MV-4-11 (cell line): Measurements from ENCODE around the gene TNRC6A.
"Not testable (repeated sequence)": the region's sequence is repeated elsewhere in the genome, so short reads cannot be mapped to it uniquely, and the experiment has no call there.

Experiments used
- DNase-seq: peaks from one replicate; lab custom pipeline; 2025; lab: John Stamatoyannopoulos, UW

Gene TNRC6A

GRCh38 chr16:24815021-24815420 is 85.6 kb downstream of the TNRC6A start:
- DNase-seq: no peak

GRCh38 chr16:24816688-24817087 is 87.2 kb downstream of the TNRC6A start:
- no peak for DNase-seq

- DNase-seq: no peak
Measured at GRCh38 chr16:24819462-24820040, 90.1 kb downstream of the TNRC6A start.

DNA sequence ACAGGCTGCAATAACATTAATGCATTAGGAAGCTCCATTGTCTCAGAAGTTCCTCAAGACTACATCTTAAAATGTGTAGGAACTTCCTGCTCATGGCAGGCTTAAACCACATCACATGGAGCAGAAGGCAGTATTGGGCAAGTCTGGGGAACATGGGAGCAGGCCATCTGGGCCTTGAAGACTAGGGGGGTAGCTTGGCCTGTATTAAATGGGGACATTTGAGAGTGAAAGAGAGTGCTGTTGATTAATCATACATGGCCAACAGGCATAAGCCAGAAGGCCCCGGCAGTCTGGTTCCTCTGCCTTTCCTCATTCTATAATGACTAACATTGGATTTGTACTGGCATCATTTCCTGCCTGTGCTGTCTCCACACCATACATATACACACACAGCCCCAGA is 91.1 kb downstream of the TNRC6A start:
- DNase-seq: peak; percentile 60

DNA sequence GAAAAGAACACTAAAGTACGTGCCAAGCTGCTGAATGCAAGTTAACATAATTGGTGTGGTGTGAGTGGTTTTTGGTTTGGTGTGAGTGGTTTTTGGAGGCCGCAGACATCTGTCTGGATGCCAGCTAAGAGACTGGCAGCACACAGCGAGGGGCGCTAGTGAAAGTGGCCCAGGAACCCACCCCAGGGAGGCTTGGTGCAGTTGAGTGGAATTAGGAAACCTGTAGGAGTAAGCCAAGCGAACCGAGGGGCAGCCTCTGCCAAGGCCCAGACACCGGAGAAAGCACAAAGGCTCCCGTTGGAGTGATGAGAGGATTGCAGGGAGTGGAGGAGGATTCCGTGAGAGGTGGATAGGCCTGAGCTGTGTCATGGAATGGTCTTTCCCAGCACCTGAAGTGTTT is 91.7 kb downstream of the TNRC6A start:
- no peak for DNase-seq

- DNase-seq: no peak
Measured at GRCh38 chr16:24822542-24822941, 93.1 kb downstream of the TNRC6A start.

- DNase-seq: no peak
Measured at GRCh38 chr16:24822974-24823373, 93.5 kb downstream of the TNRC6A start.

DNA sequence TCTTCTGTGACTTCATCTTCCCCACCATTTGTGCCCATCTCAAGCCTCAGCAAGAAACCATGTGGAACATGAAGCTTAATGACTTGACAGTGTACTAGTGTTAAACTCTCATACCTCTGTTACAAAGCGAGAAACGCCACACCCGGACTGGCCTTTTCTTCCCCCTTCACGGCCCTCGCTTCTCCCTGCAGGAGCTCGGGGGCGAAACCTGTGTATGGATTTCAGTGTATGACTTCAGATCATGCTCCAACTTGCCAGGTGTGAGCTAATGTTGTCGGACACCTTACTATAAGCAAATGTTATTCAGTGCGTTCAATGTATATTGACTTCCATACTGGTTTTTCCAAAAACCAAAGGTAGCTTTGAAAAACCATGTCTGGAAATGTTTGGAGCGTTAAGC is 96.2 kb downstream of the TNRC6A start:
- DNase-seq: no peak

- DNase-seq: no peak
Measured at GRCh38 chr16:24826096-24826690, 96.7 kb downstream of the TNRC6A start.

GRCh38 chr16:24826817-24827566 is 97.5 kb downstream of the TNRC6A start:
- no peak for DNase-seq

GRCh38 chr16:24829153-24829552 is 99.7 kb downstream of the TNRC6A start:
- DNase-seq: no peak

DNA sequence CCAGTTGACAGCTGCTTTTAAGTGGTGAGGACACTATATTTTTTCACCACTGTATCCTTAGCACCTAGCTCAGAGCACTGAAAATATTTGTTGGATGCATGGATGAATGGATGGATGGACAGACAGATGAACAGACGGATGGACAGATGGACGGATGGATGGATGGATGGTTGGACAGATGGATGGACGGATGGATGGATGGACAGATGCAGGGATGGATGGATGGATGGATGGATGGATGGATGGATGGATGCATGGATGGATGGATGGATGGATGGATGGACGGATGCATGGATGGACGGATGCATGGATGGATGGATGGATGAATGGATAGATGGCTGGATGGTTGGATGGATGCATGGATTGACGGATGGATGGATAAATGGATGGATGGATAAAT is 103.9 kb downstream of the TNRC6A start:
- DNase-seq: no peak

GRCh38 chr16:24834459-24835335 is 105.2 kb downstream of the TNRC6A start:
- DNase-seq: peak; percentile 36

- DNase-seq: no peak
Measured at GRCh38 chr16:24836836-24837235, 107.4 kb downstream of the TNRC6A start.

DNA sequence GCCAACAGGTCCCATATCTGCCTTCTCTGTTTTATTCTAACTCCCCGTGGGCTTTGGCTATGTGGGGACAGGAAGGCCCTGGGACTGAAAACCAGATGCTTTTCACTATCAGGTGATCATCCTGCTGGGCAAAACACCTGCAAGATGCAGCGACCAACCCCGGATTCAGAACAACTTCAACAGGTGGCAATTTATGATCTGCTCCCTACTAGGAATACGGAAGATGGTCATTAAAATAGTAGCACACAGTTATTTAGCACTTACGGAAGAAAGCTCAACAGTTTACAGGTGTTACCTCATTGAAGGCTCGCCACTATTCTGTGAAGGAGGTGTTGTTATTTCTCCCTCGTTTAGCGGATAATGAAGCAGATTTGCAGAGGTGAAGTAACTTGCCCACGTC is 108.5 kb downstream of the TNRC6A start:
- no peak for DNase-seq

- peak; percentile 42 for DNase-seq
Measured at GRCh38 chr16:24838554-24839266, 109.3 kb downstream of the TNRC6A start.

DNA sequence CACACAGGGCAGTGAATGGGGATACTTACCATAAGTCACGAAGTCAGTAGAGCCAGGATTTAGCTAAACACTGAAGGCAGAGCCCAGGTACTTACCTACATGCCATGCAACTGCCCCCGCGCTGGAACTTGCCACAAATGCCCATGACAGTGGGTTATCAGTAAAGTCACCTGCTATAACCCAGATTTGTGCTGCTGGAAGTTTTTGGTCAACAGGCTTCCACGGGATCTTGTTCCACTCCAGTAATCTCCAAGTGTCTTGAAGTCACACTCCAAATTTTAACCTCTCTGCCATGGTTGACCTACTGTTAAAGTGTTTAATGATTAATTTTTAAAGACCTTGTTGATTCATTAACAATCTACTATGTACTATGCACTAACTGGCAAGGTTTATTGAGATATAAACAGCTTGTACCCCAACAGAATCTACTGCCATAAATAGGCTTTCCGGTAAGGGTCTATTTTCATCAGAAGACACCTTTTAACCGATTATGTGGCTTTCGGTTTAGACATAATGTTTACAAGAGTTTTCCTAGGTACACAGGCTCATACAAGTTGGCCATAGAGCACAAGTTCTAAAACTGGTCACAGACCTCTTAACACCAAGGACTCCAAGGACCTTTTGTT is 110.0 kb downstream of the TNRC6A start:
- no peak for DNase-seq

DNA sequence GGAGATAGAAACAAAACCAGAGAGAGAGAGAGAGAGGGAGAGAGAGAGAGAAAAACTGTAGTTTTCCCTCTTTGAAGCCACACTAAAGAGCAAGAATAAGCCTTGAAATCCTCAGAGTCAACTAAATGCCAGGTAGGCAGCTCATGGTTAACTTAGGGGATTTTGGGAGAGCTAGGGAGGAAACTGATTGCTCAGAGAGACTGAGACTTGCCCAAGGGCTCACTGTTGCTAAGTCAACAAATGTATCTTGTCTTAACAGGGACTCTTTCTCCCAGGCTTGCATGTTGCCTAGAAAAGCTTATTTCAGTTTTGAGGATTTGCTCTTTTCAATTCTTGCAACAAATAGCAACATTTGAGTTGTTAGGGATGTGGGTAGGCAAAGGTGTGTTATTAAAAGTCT is 111.8 kb downstream of the TNRC6A start:
- no peak for DNase-seq

DNA sequence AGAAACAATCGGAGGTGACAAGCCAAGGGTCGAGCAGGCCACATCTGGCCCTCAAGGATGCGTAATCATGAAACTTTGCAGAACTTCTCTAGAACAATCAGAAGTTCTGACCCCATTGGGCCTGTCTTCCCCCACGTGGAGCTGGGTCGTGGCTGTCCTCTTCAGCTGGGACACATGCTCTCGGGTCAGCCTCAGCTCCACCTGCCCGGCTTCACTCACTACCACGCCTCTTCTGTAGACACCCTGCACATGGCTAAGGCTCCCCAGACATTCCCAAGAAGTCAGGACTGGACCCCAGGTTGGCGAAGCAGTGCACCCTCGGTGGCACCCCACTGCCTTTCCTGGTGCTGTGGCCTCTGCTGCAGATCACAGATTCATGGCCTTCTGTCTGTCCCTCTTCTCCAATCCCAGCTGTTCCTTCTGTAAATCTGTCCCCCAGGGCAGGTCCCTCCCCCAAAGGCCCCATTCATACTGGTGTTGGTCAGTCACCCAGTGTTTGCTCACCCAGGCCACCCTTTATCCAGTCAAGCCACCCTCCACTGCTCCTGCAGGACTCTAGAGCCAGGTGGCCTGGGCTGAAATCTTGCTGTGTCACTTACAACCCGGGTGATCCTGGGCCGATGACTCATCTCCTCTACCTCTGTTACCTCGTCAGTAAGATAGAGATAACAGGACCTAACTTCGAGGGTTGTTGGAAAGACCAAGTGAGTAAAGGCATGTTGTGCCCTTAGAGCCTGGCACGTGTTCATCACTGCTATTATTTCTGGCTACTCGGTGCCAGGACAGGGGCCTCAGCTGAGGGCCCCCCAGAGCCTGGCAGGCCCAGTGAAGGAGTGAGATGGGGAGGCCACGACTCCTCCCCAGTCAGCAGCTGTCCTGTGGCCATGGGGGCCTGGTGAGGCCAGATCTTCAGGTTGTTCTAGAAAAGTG is 114.9 kb downstream of the TNRC6A start:
- DNase-seq: no peak

DNA sequence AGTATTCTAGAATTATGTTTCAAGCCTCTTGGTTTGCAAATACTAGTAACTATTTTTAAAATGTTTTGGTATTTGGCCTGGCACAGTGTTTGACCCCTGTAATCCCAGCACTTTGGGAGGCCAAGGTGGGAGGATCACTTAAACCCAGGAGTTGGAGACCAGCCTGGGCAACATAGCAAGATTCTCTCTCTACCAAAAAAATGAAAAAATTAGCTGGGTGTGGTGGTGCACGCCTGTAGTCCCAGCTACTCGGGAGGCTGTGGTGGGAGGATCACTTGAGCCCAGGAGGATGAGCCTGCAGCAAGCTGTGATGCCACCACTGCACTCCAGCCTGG is 115.5 kb downstream of the TNRC6A start:
- DNase-seq: not testable (repeated sequence)
